C4-2B (cell line): ENCODE data around the gene PITPNC1.

Source experiments
- ZFX ChIP-seq: fragments of 450-650 bp; IDR thresholded peaks from 2 replicates; pipeline ENCODE4 v1.6.1; 2017
- TF ChIP-seq, protein P1 (sequence below): fragments of 450-650 bp; conservative IDR thresholded peaks from 2 replicates; pipeline ENCODE4 v1.5.1; 2017; ENCODE audit warnings: mild to moderate bottlenecking

DNA sequence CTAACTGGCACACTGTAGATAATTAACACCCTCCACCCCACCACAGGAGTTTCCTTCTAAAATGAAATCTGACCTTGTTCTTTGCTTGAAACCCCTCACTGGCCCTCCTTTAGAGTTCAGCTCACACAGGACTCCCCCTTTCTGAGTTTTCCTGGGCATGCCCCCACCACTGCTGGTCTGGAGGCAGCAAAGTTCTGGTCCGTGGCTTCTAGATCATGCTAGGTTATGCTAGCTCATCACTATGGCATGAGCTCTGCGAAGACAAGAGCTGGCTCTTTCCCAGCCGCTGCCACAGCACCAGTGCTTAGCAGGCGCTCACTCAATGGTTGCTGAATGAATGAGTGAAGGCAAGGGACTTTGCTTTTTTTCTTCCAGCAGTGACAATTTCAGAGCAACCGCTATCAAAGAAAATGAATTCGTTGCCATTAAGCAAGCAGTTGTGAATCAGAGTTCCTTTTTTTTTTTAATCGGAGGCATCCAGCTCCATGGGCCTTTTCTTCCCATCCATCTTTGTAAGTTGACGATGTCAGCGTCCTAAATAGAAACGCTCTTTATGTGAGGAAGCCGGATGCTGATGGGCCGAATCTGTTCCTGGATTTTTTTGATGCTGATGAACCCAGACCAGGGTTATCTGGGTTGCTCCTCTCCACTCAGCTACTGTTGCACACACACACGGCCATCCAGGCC is 259.9 kb downstream of the PITPNC1 start:
- TF ChIP-seq, protein P1, sequence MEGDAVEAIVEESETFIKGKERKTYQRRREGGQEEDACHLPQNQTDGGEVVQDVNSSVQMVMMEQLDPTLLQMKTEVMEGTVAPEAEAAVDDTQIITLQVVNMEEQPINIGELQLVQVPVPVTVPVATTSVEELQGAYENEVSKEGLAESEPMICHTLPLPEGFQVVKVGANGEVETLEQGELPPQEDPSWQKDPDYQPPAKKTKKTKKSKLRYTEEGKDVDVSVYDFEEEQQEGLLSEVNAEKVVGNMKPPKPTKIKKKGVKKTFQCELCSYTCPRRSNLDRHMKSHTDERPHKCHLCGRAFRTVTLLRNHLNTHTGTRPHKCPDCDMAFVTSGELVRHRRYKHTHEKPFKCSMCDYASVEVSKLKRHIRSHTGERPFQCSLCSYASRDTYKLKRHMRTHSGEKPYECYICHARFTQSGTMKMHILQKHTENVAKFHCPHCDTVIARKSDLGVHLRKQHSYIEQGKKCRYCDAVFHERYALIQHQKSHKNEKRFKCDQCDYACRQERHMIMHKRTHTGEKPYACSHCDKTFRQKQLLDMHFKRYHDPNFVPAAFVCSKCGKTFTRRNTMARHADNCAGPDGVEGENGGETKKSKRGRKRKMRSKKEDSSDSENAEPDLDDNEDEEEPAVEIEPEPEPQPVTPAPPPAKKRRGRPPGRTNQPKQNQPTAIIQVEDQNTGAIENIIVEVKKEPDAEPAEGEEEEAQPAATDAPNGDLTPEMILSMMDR: no peak
- TF ChIP-seq ZFX: no peak
